Hepatocyte (in vitro differentiated cells): ENCODE data around the gene VPS26C. TPM values are rescaled to one million over a fixed set of nuclear protein-coding genes. Genes with fewer than 3 reads are reported as not detected.
"Not testable (repeated sequence)": the region's sequence is repeated elsewhere in the genome, so short reads cannot be mapped to it uniquely, and the experiment has no call there.

Experiments
- DNase-seq: peaks from one replicate; pipeline ENCODE4 v3.0.0-alpha.2; 2016; ENCODE audit warnings: low spot score
- H2AFZ ChIP-seq: fragments of 200-600 bp; sonication (generic); 2 replicates; pipeline ENCODE4 v1.6.0; 2016; ENCODE audit warnings: antibody characterized with exemption, mild to moderate bottlenecking
- H3K27ac ChIP-seq: fragments of 200-600 bp; sonication (generic); 2 replicates; pipeline ENCODE4 v1.5.1; 2016; ENCODE audit warnings: mild to moderate bottlenecking
- H3K27me3 ChIP-seq: fragments of 200-600 bp; sonication (generic); 2 replicates; pipeline ENCODE4 v1.6.1; 2016
- H3K36me3 ChIP-seq: fragments of 200-600 bp; sonication (generic); replicated peaks from 2 replicates; pipeline ENCODE4 v1.5.1; 2016; ENCODE audit warnings: low read depth; ENCODE audit not compliant: insufficient read depth
- H3K4me1 ChIP-seq: fragments of 200-600 bp; sonication (generic); 2 replicates; pipeline ENCODE4 v1.5.1; 2016; ENCODE audit warnings: mild to moderate bottlenecking, moderate library complexity; ENCODE audit not compliant: insufficient read depth
- H3K4me2 ChIP-seq: fragments of 200-600 bp; sonication (generic); 2 replicates; pipeline ENCODE4 v1.6.0; 2016
- H3K4me3 ChIP-seq: fragments of 200-600 bp; sonication (generic); 2 replicates; pipeline ENCODE4 v1.5.1; 2016; ENCODE audit warnings: mild to moderate bottlenecking
- H3K79me2 ChIP-seq: fragments of 200-600 bp; sonication (generic); 2 replicates; pipeline ENCODE4 v1.6.0; 2017; ENCODE audit warnings: mild to moderate bottlenecking
- H3K9me2 ChIP-seq: fragments of 200-600 bp; sonication (generic); replicated peaks from 2 replicates; pipeline ENCODE4 v1.6.0; 2017; ENCODE audit warnings: mild to moderate bottlenecking; ENCODE audit not compliant: insufficient read depth
- H3K9me3 ChIP-seq: fragments of 200-600 bp; sonication (generic); 2 replicates; pipeline ENCODE4 v1.5.1; 2016; ENCODE audit warnings: low read depth, mild to moderate bottlenecking
- H4K20me1 ChIP-seq: fragments of 200-600 bp; sonication (generic); 2 replicates; pipeline ENCODE4 v1.6.0; 2016; ENCODE audit warnings: mild to moderate bottlenecking; ENCODE audit not compliant: insufficient read depth, poor library complexity, severe bottlenecking
- CTCF ChIP-seq: fragments of 200-600 bp; sonication (generic); IDR thresholded peaks from 2 replicates; pipeline ENCODE4 v1.5.1; 2016; ENCODE audit warnings: antibody characterized with exemption, mild to moderate bottlenecking; ENCODE audit not compliant: poor library complexity
- EZH2 ChIP-seq: fragments of 200-600 bp; sonication (generic); IDR thresholded peaks from 2 replicates; pipeline ENCODE4 v1.6.1; 2016; ENCODE audit warnings: antibody characterized with exemption, mild to moderate bottlenecking, borderline replicate concordance
- EZH2phosphoT487 ChIP-seq: fragments of 200-600 bp; sonication (generic); IDR thresholded peaks from one replicate; pipeline ENCODE4 v1.6.1; 2018; ENCODE audit warnings: antibody characterized with exemption, mild to moderate bottlenecking, low read depth, moderate library complexity; ENCODE audit not compliant: unreplicated experiment, severe bottlenecking
- WGBS: methylation state at CpG from one replicate; pipeline ENCODE4 v1.1.6; 2016; ENCODE audit warnings: low lambda C conversion rate; ENCODE audit errors: missing lambda C conversion rate; 5-methylcytosine and 5-hydroxymethylcytosine counted together
- polyA plus RNA-seq: library from polyadenylated mRNA; unstranded; fragments of >200 nt; fragmentation: Nextera tagmentation; extraction: Ambion mirVana; gene quantifications from 2 replicates; pipeline ENCODE4 v1.2.1, GENCODE V29; 2016
- total RNA-seq: library from RNA; depleted of rRNA; stranded (reverse); fragments of >200 nt; gene quantifications from 2 replicates; pipeline ENCODE4 v1.2.3, GENCODE V29; 2014

Gene VPS26C
- total and polyA plus RNA-seq, 2 experiments from 2014 or later: 43.7 to 74.5 TPM

GRCh38 chr21:37224861-37225839, 42.0 kb downstream of the VPS26C start:
- no peaks in the 10 kb centered on the region for H3K9me3 ChIP-seq
- no peak overlapping the region for H3K4me3 ChIP-seq
- H2AFZ ChIP-seq: no peak overlapping the region
- H4K20me1 ChIP-seq: no peaks in the 10 kb centered on the region
- TF ChIP-seq EZH2 (no peak), CTCF (no peak), EZH2phosphoT487 (no peak)
- no peak overlapping the region for H3K27ac ChIP-seq
- no peaks in the 10 kb centered on the region for H3K9me2 ChIP-seq
- H3K4me2 ChIP-seq: no peak overlapping the region
- no peak for DNase-seq
- no peaks in the 10 kb centered on the region for H3K79me2 ChIP-seq
- H3K27me3 ChIP-seq: no peaks in the 10 kb centered on the region
- H3K4me1 ChIP-seq: no peaks in the 10 kb centered on the region
- no peaks in the 10 kb centered on the region for H3K36me3 ChIP-seq
- 98% methylated on average over 20 of the region's 21 CpGs for WGBS

DNA sequence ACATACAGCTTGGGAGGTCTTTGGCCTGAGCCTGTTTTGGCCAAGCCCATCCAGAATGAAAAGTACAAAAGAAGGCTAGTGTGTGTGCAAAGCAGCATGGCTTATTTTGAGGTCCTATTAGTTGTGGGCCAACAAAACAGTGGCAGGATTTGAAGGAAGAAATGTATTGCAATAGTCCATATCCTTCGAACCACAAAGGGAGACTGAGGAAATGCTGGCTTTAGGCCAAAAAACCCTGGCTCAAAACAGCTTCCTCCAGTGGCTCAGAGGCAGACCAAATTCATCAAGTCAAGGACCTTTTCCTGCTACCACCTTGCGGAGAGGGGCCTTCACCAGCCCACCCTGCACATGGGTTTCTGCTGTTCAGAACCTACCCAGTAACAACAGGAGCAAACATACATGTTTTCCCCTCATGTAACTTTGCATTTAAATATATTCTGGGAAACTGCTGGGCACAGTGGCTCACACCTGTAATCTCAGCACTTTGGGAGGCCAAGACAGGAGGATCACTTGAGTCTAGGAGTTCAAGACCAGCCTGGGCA, 43.3 kb downstream of the VPS26C start:
- H4K20me1 ChIP-seq: no peaks in the 10 kb centered on the region
- H3K27ac ChIP-seq: no peak overlapping the region
- no peaks in the 10 kb centered on the region for H3K9me2 ChIP-seq
- H3K9me3 ChIP-seq: no peaks in the 10 kb centered on the region
- H3K36me3 ChIP-seq: no peaks in the 10 kb centered on the region
- H2AFZ ChIP-seq: no peak overlapping the region
- no peaks in the 10 kb centered on the region for H3K27me3 ChIP-seq
- H3K4me1 ChIP-seq: no peaks in the 10 kb centered on the region
- no peak overlapping the region for H3K4me2 ChIP-seq
- no peaks in the 10 kb centered on the region for H3K79me2 ChIP-seq
- no peak overlapping the region for H3K4me3 ChIP-seq
- TF ChIP-seq EZH2 (no peak), EZH2phosphoT487 (no peak), CTCF (no peak)
- 96% methylated on average over 2 of the region's 2 CpGs for WGBS
- no peak for DNase-seq

DNA sequence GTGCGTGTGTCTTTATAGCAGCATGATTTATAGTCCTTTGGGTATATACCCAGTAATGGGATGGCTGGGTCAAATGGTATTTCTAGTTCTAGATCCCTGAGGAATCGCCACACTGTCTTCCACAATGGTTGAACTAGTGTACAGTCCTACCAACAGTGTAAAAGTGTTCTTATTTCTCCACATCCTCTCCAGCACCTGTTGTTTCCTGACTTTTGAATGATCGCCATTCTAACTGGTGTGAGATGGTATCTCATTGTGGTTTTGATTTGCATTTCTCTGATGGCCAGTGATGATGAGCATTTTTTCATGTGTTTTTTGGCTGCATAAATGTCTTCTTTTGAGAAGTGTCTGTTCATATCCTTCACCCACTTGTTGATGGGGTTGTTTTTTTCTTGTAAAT, 44.9 kb downstream of the VPS26C start:
- H3K4me3 ChIP-seq, H3K4me1 ChIP-seq, H3K27ac ChIP-seq, H3K36me3 ChIP-seq, H3K9me2 ChIP-seq, H4K20me1 ChIP-seq, H3K9me3 ChIP-seq, H3K79me2 ChIP-seq, DNase-seq, H3K4me2 ChIP-seq, H2AFZ ChIP-seq, H3K27me3 ChIP-seq: not testable (repeated sequence)
- WGBS: 100% methylated on average over 3 of the region's 3 CpGs

DNA sequence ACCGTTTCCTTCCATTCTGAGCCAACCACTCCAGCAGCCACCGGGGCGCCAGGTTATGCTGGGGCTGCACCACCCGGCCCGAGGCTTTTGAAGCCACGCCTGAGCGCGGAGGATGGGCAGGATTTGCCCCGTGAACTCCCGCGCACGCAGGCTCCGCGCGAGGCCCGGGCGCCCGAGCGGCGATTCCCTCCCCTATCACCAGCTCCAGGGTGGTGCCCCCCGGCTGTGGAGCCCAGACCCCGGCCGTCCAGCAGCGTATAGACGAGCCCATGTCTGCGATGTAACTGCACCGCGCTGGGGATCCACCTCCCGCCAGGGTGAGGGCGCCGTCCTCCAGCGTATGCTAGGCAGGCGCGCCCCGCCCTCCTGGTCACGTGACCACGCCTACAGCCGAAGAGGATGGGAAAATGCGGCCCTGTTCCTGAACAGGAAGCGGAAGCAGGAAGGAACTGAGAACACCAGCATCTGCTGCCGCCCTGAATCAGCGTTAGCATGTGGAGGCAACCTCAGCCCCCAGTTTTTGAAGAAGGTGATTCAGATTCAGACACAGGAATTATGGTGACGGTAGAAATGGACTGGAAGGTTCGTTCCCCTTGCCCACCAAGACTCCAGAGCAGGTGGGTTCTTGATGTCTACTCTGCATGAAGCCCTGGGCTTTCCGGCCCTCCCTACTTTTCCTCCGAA, 46.0 kb downstream of the VPS26C start:
- Histone ChIP-seq H3K4me2 (peak overlapping the region; percentile 78), H3K4me3 (peak overlapping the region; percentile 32), H3K27me3 (no peaks in the 10 kb centered on the region), H3K9me3 (no peaks in the 10 kb centered on the region), H3K36me3 (no peaks in the 10 kb centered on the region), H2AFZ (no peak overlapping the region), H3K9me2 (no peaks in the 10 kb centered on the region), H3K4me1 (no peaks in the 10 kb centered on the region), H3K27ac (no peak overlapping the region), H3K79me2 (no peaks in the 10 kb centered on the region), H4K20me1 (no peaks in the 10 kb centered on the region)
- peak; percentile 32 for TF ChIP-seq CTCF
- no peak for TF ChIP-seq EZH2phosphoT487
- no peak for TF ChIP-seq EZH2
- 72% methylated on average over 35 of the region's 46 CpGs for WGBS
- DNase-seq: peak; percentile 83
